Measurements from ENCODE around the gene KANK4.
A peak's percentile ranks its signal among the peaks of the same experiment; 100 is the strongest.

KANK4 gene

DNA sequence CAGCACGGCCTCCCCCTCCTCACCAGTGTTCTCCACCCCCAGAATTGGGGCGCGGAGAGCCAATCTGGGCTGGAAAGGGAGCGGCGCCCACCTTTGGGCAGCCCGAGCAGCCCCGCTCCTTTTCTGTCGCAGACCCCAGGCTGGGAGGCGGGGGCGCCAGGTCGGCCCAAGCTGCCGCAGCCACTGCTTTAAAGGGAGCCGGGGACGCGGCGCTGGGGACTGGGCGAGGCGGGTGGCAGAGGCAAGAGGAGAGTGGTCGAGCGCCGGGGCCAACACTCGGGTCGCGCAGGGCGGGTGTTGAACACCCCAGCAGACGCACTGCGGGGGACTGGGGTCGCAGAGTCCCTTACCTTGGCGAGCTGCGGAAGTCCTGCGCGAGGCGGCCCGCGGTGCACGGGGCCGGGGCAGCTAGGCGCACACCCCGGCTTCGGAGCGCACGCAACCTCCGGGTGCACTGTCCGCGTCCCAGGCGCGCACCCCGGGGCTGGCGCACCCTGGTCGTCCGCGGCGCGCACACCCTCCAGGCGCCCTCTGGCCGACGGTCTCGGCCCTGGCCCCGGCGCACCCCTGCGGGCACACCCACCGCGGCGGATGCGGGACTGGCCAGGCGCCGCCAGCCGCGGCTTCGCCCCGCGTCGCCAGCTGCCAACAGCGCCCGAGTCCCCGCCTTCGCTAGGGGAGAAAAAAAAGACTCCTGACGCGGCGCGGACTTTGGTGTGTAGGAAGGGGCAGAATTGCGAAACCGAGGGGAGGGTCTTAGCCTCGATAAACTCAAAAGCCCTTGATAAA, at the start of gene KANK4:
TSS of gene KANK4 (minus strand) at position 679 of the 789 bp plus-strand sequence. CDS start 37,870 bp downstream, outside the sequence.
- ATAC-seq, result peak; percentile 26

DNA sequence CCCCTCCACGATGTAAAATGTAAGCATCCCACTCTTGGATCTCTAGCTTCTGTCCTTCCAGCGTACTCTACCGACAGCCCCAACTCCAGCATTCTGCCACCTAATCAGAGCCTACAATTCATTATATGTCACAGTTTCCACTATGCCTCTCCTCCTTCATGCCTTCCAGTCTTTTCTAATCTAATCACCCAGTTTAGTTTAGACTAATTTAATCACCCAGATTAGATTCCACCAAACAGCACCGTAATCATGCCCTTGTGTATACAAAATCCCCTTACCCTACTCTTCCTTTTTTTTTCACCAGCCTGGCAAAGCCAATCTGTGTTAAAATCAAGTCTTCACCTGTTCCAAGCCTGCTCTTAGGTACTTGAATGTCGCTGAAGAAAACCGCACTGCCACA, 49.8 kb upstream of the KANK4 start:
- no peak for DNase-seq
- no peak for ATAC-seq

More for the DNA sequence above, at the start of gene KANK4:
- no peak for DNase-seq

DNA sequence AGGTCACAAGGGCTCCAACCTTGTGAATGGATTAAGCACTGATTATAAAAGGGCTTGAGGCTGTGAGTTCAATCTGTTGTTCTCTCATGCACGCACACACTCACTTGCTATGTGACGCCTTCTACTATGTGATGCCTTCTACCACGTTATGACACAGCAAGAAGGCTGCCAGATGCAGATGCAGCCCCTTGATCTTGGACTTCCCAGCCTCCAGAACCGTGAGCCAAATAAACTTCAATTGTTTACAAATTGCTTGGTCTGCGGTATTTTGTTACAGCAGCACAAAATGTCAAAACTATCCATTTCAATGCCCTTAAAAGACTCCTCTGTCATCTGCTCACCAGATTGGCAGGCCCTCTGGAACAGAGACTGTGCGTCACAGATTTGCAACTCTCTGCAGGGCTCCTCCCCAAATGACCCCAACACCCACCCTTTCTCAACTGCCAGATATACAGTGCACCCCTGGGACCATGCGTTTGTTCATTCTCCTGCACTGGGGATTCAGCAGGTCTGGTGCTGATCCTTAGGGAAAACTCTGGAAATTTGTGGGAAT, 47.8 kb upstream of the KANK4 start:
- ATAC-seq (no peak), DNase-seq (no peak)

DNA sequence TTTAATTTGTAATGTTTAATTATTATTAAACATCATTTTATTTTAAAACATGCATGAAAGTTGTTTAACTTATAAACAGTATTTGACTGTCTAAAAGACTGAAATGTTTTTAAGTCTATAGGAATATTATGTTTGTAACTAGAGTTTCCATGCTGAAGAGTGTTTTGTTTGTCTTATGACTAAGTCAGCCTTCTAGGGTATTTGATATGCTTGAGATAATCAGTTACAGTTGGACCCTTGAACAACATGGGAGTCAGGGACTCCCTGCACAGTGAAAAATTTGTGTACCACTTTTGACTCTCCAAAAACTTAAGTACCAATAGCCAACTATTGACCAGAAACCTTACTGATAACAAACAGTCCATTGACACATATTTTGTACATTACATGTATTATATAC, 45.5 kb upstream of the KANK4 start:
- no peak for DNase-seq
- no peak for ATAC-seq

DNA sequence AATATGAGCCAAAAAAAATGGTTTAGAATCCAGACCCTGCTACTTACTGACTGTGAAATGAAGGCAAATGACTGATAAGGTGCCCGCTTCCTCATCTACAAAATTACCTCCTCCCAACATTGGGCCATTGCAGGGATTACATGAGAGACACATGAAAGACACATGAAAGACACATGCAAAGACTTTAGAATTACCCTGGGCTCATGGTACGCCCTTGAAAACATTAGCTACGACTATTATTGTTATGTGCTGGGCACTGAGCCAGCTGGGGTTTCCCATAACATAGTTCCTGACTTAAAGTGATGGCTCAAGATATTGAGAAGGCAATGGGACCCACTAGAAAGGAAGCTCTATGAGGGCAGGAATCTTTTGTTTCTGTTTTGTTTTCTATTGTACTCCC, 43.7 kb upstream of the KANK4 start:
- DNase-seq, result no peak

DNA sequence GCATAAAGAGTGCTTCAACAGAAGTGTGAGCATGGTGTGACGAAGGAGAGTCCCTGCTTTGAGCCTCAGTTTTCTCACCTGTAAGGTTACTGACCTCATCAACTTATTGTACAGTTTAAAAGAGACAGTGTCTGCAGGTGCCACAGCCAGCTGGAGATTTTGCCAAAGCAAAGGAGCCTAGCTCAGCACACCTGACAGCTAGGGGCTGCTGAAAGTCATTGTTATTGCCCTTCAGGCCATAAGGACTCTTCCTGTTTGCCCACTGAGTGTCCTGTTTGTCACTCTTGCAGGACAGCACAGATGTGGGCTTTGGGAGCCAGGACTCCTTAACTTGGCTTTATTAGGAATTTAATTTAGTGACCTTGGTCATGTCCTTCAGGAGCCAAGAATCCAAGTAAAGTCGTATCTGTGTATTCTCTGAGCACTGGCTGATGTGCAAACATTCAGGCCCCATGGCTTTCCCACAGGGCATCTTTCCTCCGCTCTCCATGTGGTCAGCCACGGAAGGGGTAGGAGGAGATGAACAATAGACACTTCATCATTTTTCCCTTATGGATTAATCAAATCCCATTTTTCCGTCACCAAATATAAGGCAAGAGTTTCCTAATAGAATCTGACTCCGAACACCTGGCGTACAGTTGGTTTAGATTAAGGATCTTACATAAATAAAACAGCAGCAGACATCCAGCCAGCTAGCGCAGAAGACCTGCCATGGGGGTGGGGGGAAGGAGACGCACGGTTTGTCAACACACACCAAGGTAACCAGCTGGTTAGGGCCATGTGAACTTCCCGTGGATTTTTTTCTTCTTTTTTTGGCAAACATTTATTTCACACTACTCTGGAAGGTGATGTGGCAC, 43.1 kb upstream of the KANK4 start:
- DNase-seq (no peak), ATAC-seq (no peak)

More for the DNA sequence above, 43.7 kb upstream of the KANK4 start:
- no peak for ATAC-seq

DNA sequence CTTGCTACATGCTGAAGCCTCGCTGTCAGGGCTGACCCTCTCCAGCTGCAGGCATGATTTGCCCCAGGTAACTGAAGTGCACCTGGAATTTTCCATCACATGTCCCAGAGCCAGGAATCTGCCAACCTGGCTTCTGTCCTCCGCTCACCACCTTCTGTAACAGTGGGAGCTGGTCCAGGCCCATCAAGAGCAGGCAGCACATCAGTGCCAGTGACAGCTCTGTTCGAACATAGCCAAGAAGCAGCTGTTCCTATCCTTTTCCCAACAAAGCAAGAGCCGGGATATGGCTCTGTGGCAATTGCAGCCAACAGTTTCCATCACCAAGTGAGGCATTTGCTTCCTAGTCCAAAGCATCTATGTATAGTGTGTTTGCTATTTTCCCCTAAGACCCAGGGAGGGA, 42.2 kb upstream of the KANK4 start:
- DNase-seq (no peak), ATAC-seq (no peak)

DNA sequence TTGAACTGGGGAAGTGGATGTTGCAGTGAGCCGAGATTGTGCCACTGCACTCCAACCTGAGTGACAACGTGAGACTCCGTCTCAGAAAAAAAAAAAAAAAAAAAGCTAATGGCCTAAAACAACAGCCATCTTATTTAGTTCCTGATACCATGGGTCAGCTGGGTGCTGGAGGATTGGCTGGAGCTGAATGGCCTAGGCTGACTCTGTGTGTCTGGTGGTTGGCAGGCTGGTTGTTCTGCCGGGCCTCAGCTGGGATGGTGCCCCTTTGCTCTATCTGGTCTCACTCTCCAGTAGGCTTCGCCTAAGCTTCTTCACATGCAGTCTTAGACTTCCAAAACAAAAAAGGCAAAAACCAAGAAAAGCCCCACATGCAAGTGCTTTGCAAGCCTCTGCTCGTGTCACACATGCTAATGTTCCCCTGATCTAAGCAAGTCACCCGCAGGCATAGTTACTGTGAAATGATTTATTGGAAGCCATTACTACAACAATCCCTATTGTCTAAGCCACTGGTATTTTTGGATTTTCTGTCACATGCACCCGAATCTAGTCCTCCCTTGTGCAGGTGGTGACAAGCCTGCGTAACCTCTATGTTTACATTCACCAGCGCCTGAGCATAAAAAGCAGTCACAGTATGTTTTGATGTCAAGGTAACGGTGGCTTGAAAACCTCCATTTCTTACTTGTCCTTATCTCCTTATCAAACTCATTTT, 39.6 kb upstream of the KANK4 start:
- ATAC-seq, result no peak

DNA sequence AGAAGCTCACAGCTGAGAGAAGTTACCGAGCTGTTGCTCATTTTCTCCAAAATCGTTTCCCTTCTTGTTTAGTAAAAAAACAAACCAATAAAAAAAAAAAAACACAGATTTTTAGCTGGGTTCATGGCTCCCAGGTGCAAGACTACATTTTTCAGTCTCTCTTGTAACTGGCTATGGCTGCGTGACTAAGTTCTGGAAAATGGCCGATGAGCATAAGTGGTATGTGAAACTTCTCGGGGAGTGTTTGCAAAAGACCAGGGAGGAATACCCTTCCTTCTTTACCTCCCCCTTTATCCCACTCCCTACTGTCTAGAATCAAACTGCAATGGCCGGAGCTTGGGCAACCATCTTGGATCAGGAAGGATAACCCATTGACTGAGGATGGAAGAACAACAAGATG, 38.7 kb upstream of the KANK4 start:
- DNase-seq, result no peak
- no peak for ATAC-seq

More for the DNA sequence above, 39.6 kb upstream of the KANK4 start:
- no peak for DNase-seq

DNA sequence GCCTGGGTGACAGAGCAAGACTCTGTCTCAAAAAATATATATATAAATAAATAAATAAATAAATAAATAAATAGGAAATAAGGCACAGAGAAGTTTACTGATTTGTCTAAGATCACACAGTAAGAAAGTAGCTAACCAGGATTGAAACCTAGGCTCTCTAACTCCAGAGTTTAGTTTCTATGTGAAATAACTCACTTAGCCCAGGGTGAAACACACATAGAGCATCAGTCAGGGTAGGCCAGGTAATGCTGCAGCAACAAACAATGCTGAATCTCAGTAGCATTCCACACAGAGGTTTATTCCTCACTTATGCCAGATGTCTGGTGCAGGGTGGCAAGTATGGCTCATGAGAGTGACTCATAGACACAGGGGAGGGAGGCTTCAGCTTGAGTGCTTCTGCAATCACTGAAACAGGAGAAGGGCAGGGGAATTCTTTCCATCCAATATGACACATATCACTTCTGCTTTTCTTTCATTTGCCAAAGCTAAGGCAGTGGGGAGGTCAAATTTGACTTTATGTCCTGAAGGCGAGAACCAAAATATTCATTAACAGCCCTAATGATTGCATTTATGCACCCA, 37.1 kb upstream of the KANK4 start:
- DNase-seq, result no peak

DNA sequence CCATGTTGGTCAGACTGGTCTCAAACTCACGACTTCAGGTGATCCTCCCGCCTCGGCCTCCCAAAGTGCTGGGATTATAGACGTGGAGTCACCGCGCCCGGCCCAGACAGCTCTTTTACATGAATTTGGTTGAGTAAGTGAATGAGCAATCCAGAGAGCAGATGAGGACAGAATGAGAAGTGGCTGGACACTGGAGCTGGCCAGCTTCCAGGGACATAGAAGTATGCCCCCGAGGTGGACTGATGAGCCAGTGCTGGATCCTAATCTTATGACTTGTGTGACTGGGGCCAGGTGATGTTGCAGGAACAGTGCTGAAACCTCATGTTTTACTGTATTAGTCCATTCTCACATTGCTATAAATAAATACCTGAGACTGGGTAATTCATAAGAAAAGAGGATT, 35.9 kb upstream of the KANK4 start:
- no peak for ATAC-seq

More for the DNA sequence above, 37.1 kb upstream of the KANK4 start:
- peak; percentile 87 for ATAC-seq

DNA sequence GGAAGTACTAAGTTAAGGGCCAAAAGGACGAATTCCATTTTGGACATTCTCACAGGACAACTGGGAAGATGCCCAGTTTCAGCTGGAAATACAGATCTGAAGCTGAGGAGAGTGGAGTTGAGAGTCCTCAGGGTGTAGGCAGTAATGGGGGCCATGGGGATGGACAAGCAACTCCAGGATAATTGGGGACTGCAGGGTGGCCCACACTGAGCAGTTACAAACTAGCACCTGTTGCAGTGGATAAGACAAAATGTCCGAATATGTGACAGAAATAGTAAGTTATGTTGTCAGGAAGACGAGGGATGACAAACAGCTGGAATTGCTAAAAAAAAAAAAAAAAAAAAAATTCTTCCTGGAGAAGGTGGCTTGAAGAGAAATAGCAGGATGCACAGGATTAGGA, 34.6 kb upstream of the KANK4 start:
- no peak for DNase-seq
- ATAC-seq, result no peak

More for the DNA sequence above, 35.9 kb upstream of the KANK4 start:
- no peak for DNase-seq

DNA sequence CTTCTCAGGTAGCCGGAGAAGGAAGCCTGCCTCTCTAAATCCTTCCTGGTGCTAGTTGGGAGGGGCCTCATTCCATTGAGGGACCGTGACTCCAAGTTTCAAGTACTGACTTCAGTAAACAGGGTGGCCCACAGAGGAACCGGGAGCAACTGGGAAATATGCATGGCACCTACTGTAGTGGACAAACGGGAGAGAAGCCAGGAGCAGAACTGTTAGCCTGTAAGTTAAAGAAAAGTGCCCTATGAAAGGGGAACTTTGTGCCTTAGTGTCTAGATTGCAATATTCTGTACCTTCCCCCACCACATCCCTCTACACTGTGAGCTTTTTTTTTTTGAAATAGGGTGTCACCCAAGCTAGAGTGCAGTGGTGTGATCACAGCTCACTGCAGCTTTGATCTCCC, 33.2 kb upstream of the KANK4 start:
- no peak for DNase-seq

DNA sequence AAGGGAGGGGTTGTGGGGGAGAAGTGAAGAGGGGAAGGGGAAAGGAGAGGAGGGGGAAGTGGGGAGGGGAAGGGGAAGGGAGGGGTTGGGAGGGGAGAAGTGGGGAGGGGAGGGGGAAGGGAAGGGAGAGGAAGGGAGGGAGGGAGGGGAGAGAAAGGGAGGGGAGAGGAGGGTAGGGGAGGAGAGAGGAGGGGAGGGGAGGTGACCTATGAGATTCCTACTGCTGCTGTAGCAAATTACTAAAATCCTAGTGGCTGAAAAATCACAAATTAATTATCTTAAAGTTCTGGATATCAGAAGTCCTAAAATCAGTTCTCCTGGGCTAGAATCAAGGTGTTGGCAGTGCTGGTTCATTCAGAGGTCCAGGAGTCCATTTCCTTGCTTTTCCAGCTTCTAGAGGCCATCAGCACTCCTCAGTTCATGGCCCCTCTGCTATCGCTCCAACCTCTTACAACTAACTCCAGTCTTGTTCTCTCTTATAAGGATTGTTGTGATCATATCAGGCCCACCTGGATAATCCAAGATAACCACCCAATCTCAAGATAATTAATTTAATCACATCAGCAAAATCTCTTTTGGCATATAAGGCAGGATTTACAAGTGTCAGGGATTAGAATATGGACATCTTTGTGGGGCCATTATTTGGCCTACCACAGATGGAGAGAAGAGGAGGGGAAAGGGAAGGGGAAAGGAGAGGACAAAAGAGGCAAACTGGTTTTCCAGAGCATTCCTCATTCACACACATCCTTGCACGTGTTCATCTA, 30.4 kb upstream of the KANK4 start:
- ATAC-seq (no peak), DNase-seq (no peak)

More for the DNA sequence above, 33.2 kb upstream of the KANK4 start:
- no peak for ATAC-seq

DNA sequence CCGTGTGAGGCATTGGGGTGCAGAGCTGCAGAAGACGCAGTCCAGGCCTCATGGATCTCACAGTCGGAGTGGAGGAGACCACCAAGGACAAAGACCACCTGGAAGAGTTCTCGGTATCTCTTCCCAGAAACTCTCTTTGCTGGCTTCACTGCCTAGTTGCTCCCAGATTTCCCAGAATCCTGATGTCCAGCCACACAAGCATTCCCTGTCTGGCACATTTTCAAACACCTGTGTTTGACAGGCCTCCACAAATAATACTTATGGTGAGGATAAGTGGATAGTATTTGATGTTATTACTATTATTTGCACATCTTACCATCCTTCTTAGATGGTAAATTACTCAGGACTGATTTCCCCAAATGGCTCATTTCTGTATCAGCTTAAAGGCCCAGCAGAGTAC, 27.7 kb upstream of the KANK4 start:
- no peak for DNase-seq
- no peak for ATAC-seq

DNA sequence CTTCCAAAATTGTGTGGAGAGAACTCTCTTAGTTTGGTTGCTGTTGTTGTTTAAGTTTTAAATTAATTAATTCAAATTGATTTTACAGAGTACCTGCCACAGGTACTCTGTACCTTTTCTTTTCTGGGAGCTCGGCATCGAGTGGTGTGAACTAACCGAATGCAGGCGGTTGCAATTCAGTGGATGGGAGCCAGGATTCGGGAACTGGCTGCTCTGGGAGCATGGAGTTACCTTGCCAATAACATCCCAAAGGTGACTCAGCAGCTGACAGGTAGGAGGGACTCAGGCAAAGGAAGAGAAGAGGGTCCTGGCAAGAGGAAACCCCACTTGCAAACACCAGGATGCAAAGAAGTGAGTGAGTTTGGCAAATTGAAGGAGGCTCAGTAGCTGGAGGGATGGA, 24.7 kb upstream of the KANK4 start:
- DNase-seq (no peak), ATAC-seq (no peak)

DNA sequence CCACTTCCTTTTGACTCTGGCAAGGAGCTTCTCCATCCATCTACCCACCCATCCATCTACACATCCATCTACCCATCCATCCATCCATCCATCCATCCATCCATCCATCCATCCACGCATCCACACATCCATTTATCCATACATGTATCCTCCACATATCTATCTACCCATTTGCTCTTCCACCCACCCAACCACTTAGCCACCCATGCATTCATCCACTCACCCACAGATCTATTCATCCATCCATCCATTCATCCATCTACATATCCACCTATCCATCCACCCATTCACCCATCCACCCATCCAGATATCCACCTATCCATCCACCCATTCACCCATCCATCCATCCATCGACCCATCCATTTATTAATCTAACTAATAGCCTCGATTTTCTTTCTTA, 23.0 kb upstream of the KANK4 start:
- DNase-seq, result no peak
- no peak for ATAC-seq

DNA sequence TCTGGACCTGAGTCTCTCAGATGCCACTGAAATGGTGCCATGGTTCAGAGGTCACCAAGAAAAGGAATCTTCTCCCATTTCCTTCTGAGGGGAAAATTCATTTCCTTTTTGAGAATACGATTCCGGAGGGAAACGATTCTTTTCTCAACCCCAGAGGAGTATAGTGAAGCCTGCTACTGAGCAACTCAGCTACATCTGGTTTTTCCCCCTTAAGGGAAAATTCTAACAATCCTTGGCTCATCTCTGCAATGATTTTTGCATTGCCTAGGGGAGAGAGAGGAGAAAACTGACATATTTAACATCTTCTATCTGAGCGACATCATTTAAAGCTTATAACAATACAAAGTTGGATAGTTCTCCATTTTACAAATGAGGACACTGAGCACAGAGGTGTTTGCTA, 22.4 kb upstream of the KANK4 start:
- ATAC-seq, result no peak

DNA sequence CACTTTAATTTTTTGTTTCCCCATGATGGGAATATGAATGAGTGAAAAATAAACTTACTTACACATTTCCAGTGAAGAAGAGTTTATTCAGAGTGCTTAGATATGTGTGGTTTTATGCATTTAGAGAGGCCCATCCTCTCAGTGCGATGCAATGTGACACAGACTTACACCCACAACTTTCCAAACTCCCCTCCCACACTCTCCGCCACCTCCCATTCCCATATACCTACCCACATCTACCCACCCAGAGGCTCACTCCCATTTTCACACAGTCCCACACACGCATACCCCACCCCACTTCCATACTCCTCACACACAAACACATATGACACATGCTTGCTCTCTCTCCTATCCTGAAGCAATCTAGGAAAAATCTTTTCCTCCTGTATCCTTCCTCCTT, 21.9 kb upstream of the KANK4 start:
- DNase-seq, result no peak
- ATAC-seq, result no peak

More for the DNA sequence above, 22.4 kb upstream of the KANK4 start:
- DNase-seq, result no peak

DNA sequence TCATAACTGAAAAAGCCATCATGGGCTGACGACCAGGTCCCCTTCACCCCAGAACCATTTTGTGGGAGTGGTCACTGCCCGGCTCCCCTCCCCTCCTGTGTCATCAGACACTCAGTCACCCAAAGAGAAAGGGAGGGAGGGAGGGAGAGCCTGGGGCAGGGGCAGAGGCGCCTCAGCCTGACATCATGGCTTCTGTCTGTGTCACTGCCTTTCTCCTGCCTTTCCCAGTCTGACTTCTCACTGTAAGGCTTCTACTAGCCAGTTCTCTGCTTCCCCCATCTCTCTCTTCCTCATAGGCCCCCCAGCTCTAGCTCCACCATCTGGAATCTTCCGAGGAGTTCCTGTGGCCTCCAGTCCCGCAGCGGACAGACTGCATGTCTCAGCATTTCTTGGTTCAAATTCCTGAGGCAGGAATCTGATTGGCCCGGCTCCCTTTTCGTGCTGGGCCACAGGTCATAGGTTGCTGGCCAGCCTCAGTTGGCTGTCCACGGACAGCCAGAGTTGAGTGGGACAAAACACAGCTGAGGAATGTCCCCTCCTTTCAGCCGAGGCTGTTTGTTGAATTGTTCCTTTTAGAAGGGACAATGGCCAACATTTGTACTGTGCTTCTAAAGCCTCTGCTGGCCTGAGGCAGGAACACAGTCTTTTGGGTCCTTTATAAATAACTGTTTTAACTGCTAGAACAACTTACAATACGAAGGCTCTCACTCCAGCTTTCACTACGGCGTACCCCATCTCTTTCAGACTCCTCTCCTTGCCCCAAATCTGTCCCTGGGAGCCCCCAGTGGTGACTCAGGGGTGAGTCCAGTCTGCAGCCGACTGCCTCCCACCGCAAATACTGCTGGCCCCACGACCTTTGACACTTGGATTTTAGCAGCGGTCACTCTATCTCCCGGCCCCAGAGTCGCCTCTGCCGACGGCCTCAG, 18.7 kb upstream of the KANK4 start:
- no peak for ATAC-seq
- DNase-seq, result no peak

Data from stimulated activated naive CD8-positive, alpha-beta T cell treated with anti-CD3 and anti-CD28 coated beads, Interleukin-15, Interleukin-2, amounts not matched to agents 100 U/mL and 50 U/mL, for 24 hours (primary cell).